IMR-90 (cell line): Measurements from ENCODE around the gene LMO2. TPM values are rescaled to one million over a fixed set of nuclear protein-coding genes. Genes with fewer than 3 reads are reported as not detected.

ENCODE experiments used
- ATAC-seq: fragments of 200-7000 bp; cut with Tn5 transposase; 2 replicates; pipeline ENCODE4 v1.9.1; 2020; ENCODE audit warnings: low read depth, mild to moderate bottlenecking, moderate library complexity
- BruUV-seq: library from RNA; stranded (reverse); fragments of 400-500 nt; replicated peaks from 2 replicates; lab custom pipeline; 2021; lab: Mats Ljungman, UMichigan
- CTCF ChIA-PET: fragments of 300-600 bp; formaldehyde crosslinking; extraction: SDS; loops from one replicate; lab custom pipeline; 2021; ENCODE audit warnings: antibody characterized with exemption; lab: Yijun Ruan, JAX
- POLR2A ChIA-PET: fragments of 300-600 bp; sonication (Branson Sonifier 250); formaldehyde crosslinking; loops from one replicate; lab custom pipeline; 2022; ENCODE audit warnings: antibody characterized with exemption; ENCODE audit not compliant: unreplicated experiment; lab: Charles Lee
- DNase-seq: peaks from one replicate; pipeline ENCODE4 v3.0.0; 2013
- H2AFZ ChIP-seq: replicated peaks from 2 replicates; pipeline ENCODE3; 2013; ENCODE audit warnings: low read length, mild to moderate bottlenecking; ENCODE audit not compliant: poor library complexity
- H2AK5ac ChIP-seq: 2 replicates; pipeline ENCODE4 v1.6.1; 2013; ENCODE audit warnings: low read depth, low read length, inconsistent platforms
- H2AK9ac ChIP-seq: replicated peaks from 2 replicates; pipeline ENCODE3; 2013; ENCODE audit warnings: mild to moderate bottlenecking, low read depth, low read length, moderate library complexity; ENCODE audit not compliant: poor library complexity
- H2BK120ac ChIP-seq: 2 replicates; pipeline ENCODE4 v1.6.1; 2013; ENCODE audit warnings: low read depth, low read length, inconsistent platforms
- H2BK15ac ChIP-seq: 3 replicates; pipeline ENCODE4 v1.6.1; 2013; ENCODE audit warnings: low read depth, low read length, inconsistent platforms
- H2BK20ac ChIP-seq: 2 replicates; pipeline ENCODE4 v1.6.1; 2013; ENCODE audit warnings: low read depth, mild to moderate bottlenecking, inconsistent platforms, low read length, moderate library complexity
- H2BK5ac ChIP-seq: 2 replicates; pipeline ENCODE4 v1.6.1; 2013; ENCODE audit warnings: mild to moderate bottlenecking, low read depth, low read length, inconsistent platforms; ENCODE audit not compliant: poor library complexity, severe bottlenecking
- H3K14ac ChIP-seq: replicated peaks from 2 replicates; pipeline ENCODE4 v1.6.1; 2013; ENCODE audit warnings: low read depth, low read length, inconsistent platforms
- H3K18ac ChIP-seq: 2 replicates; pipeline ENCODE4 v1.6.1; 2013; ENCODE audit warnings: low read depth, low read length, control low read depth
- H3K23ac ChIP-seq: 2 replicates; pipeline ENCODE4 v1.6.1; 2013; ENCODE audit warnings: low read depth, low read length, inconsistent platforms
- H3K27ac ChIP-seq: 2 replicates; pipeline ENCODE4 v1.5.1; 2013; ENCODE audit warnings: mild to moderate bottlenecking, control low read depth, low read length; ENCODE audit not compliant: insufficient read depth
- H3K27me3 ChIP-seq: 2 replicates; pipeline ENCODE4 v1.6.1; 2013; ENCODE audit warnings: low read length; ENCODE audit not compliant: control insufficient read depth, insufficient read depth
- H3K36me3 ChIP-seq: 2 replicates; pipeline ENCODE4 v1.6.1; 2013; ENCODE audit warnings: low read length, mixed read lengths; ENCODE audit not compliant: control insufficient read depth, insufficient read depth
- H3K4ac ChIP-seq: 2 replicates; pipeline ENCODE4 v1.6.1; 2013; ENCODE audit warnings: low read depth, low read length, inconsistent platforms
- H3K4me1 ChIP-seq: 2 replicates; pipeline ENCODE4 v1.6.1; 2013; ENCODE audit warnings: low read length, mixed read lengths; ENCODE audit not compliant: control insufficient read depth, insufficient read depth
- H3K4me2 ChIP-seq: 2 replicates; pipeline ENCODE4 v1.6.1; 2013; ENCODE audit warnings: low read depth, mild to moderate bottlenecking, control low read depth, low read length, moderate library complexity
- H3K4me3 ChIP-seq: 2 replicates; pipeline ENCODE4 v1.5.1; 2013; ENCODE audit warnings: low read depth, mild to moderate bottlenecking, control low read depth, low read length, moderate library complexity; ENCODE audit not compliant: insufficient read depth
- H3K56ac ChIP-seq: 2 replicates; pipeline ENCODE4 v1.6.1; 2013; ENCODE audit warnings: low read length, inconsistent platforms; ENCODE audit not compliant: insufficient read depth; ENCODE audit errors: extremely low read depth
- H3K79me1 ChIP-seq, 2 experiments: 2 replicates each; pipeline ENCODE4 v1.6.1; 2013; ENCODE audit warnings: low read length in 2 of 2, inconsistent platforms in 1 of 2, low read depth in 1 of 2
- H3K9ac ChIP-seq: 2 replicates; pipeline ENCODE4 v1.6.1; 2013; ENCODE audit warnings: low read depth, low read length, control low read depth
- H3K9me1 ChIP-seq: 2 replicates; pipeline ENCODE4 v1.6.1; 2013; ENCODE audit warnings: low read length, inconsistent platforms; ENCODE audit not compliant: insufficient read depth
- H3K9me3 ChIP-seq: 2 replicates; pipeline ENCODE4 v1.6.1; 2013; ENCODE audit warnings: low read length; ENCODE audit not compliant: control insufficient read depth, insufficient read depth
- H4K20me1 ChIP-seq: 2 replicates; pipeline ENCODE4 v1.6.1; 2013; ENCODE audit warnings: low read length, inconsistent platforms; ENCODE audit not compliant: insufficient read depth
- H4K5ac ChIP-seq: 2 replicates; pipeline ENCODE4 v1.6.1; 2013; ENCODE audit warnings: mild to moderate bottlenecking, low read depth, low read length, control low read depth
- H4K8ac ChIP-seq, 2 experiments: 2 replicates each; pipeline ENCODE4 v1.6.1; 2013; ENCODE audit warnings: low read depth in 2 of 2, low read length in 2 of 2, control low read depth in 1 of 2, inconsistent platforms in 1 of 2
- H4K91ac ChIP-seq: 2 replicates; pipeline ENCODE4 v1.6.1; 2013; ENCODE audit warnings: low read depth, low read length, inconsistent platforms; ENCODE audit not compliant: insufficient read depth
- BHLHE40 ChIP-seq: fragments of 150-350 bp; IDR thresholded peaks from 2 replicates; pipeline ENCODE4 v1.6.1; 2016; ENCODE audit warnings: mild to moderate bottlenecking, low read depth, low read length
- POLR2A ChIP-seq: IDR thresholded peaks from 2 replicates; pipeline ENCODE4 v1.6.1; 2012; ENCODE audit warnings: mild to moderate bottlenecking, low read depth, low read length
- dilution Hi-C: fragments of 300-500 bp; cut with HindIII; formaldehyde crosslinking; loops from one replicate; pipeline ENCODE4 v1.14.3; 2018; ENCODE audit warnings: low sequenced_read_pairs; ENCODE audit not compliant: unreplicated experiment
- in situ Hi-C: fragments of 300-500 bp; cut with MboI; formaldehyde crosslinking; loops from 3 replicates; pipeline ENCODE4 v1.14.3; 2019; ENCODE audit warnings: low sequenced_read_pairs, inconsistent platforms, mixed read lengths
- intact Hi-C: fragments of 100-400 bp; cut with micrococcal nuclease; formaldehyde crosslinking; loops from 2 replicates; pipeline ENCODE4 v1.10.0; 2022
- polyA plus RNA-seq, 3 experiments: library from polyadenylated mRNA; depleted of rRNA; stranded (reverse); fragments of >200 nt; gene quantifications; 2 replicates each; pipeline ENCODE4 v1.2.3, GENCODE V29; 2012; ENCODE audit warnings: low replicate concordance in 1 of 3
- total RNA-seq: library from RNA; depleted of rRNA; stranded (reverse); fragments of >200 nt; gene quantifications from 2 replicates; pipeline ENCODE4 v1.2.3, GENCODE V29; 2012

The LMO2 gene
- total and polyA plus RNA-seq, 2 of the 4 experiments (the other 2 are of a cell fraction): not detected

DNA sequence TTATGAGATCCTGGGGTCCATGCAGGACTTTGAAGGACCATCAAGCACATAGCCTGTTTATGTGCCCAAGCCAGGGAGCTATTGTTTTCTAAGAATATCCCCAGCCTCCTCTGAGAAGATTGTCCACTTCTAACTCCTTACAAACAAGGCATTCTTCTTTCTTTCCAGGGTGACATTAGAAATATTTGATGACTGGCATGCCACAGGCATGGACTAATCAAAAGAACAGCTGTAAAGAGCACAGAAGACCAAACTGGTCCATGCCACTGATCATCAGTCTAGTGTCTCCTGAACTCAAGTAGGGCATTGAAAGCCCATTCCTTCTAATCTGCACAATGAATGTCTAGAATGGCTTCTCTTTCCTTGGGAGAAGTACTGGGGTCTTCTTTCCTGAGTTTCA lies 24.9 kb upstream of the LMO2 start:
- no peak for DNase-seq
- H3K18ac ChIP-seq: no peak overlapping the region
- H3K23ac ChIP-seq: no peak overlapping the region
- ChIA-PET CTCF (no interaction called here), POLR2A (no interaction called here)
- no peaks in the 10 kb centered on the region for H3K79me1 ChIP-seq
- no peak overlapping the region for H4K5ac ChIP-seq
- in situ Hi-C loops (no loop called here), dilution Hi-C loops (no loop called here), intact Hi-C loops (no loop called here)
- no peak overlapping the region for H3K14ac ChIP-seq
- no peaks in the 10 kb centered on the region for H3K9me3 ChIP-seq
- no peak overlapping the region for H2AK9ac ChIP-seq
- H3K27ac ChIP-seq: no peak overlapping the region
- H3K56ac ChIP-seq: no peak overlapping the region
- ATAC-seq: no peak
- peaks cover 22% of the 10 kb centered on the region for H3K27me3 ChIP-seq
- H3K36me3 ChIP-seq: no peaks in the 10 kb centered on the region
- no peaks in the 10 kb centered on the region for H4K20me1 ChIP-seq
- H3K4ac ChIP-seq: no peak overlapping the region
- no peak overlapping the region for H3K9ac ChIP-seq
- H2BK120ac ChIP-seq: no peak overlapping the region
- H2AK5ac ChIP-seq: no peak overlapping the region
- H3K4me2 ChIP-seq: no peak overlapping the region
- no peak overlapping the region for H2BK5ac ChIP-seq
- H2BK20ac ChIP-seq: no peak overlapping the region
- no peak overlapping the region for H3K4me3 ChIP-seq
- no peak overlapping the region for H4K8ac ChIP-seq
- H3K9me1 ChIP-seq: no peaks in the 10 kb centered on the region
- no peak overlapping the region for H2AFZ ChIP-seq
- no peak overlapping the region for H4K91ac ChIP-seq
- no peak overlapping the region for H2BK15ac ChIP-seq
- no peaks in the 10 kb centered on the region; the same call in 1 of the 2 replicates for H3K4me1 ChIP-seq
- TF ChIP-seq POLR2A (no peak), BHLHE40 (no peak)
- BruUV-seq: no TSS peak
